ENCODE measurements around the gene CCDC110.

The CCDC110 gene

DNA sequence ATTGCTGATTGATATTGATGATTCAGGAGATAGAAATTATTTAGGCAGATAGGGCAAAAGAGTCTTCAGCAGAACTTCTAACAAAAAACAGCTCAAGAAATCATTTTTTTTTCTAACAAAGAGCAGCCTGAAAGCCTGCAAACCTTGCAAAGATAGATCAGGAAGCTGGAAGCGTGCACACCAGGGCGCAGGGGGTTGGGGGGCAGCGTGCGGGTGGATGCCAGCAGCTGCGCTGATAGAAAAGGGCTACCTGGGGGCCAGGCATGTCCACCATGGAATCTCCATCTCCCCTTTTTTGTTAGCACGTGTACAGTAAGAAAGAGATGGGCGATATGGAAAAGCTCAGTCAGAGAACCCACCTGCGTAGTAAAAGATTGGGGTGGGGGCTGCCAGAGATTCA is 1.7 kb upstream of the CCDC110 start:
- no peaks in the 10 kb centered on the region for H3K36me3 ChIP-seq (ENCODE audit: low read depth)
- ATAC-seq (ENCODE audit: low read depth) (no peak), DNase-seq (ENCODE audit: low spot score) (no peak)
- no peak overlapping the region for H3K4me3 ChIP-seq (ENCODE audit: severe bottlenecking)
- TF ChIP-seq, protein P1, sequence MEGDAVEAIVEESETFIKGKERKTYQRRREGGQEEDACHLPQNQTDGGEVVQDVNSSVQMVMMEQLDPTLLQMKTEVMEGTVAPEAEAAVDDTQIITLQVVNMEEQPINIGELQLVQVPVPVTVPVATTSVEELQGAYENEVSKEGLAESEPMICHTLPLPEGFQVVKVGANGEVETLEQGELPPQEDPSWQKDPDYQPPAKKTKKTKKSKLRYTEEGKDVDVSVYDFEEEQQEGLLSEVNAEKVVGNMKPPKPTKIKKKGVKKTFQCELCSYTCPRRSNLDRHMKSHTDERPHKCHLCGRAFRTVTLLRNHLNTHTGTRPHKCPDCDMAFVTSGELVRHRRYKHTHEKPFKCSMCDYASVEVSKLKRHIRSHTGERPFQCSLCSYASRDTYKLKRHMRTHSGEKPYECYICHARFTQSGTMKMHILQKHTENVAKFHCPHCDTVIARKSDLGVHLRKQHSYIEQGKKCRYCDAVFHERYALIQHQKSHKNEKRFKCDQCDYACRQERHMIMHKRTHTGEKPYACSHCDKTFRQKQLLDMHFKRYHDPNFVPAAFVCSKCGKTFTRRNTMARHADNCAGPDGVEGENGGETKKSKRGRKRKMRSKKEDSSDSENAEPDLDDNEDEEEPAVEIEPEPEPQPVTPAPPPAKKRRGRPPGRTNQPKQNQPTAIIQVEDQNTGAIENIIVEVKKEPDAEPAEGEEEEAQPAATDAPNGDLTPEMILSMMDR (IDR thresholded peaks at IDR 0.05; ENCODE audit: poor library complexity, severe bottlenecking) = no peak
- H3K27ac ChIP-seq (ENCODE audit: poor library complexity, severe bottlenecking) = no peak overlapping the region
- H3K4me1 ChIP-seq (ENCODE audit: insufficient read depth, poor library complexity, severe bottlenecking) = no peaks in the 10 kb centered on the region
- H3K27me3 ChIP-seq (ENCODE audit: insufficient read depth, poor library complexity, severe bottlenecking) = peaks cover 22% of the 10 kb centered on the region
- no peaks in the 10 kb centered on the region for H3K9me3 ChIP-seq (ENCODE audit: severe bottlenecking)

DNA sequence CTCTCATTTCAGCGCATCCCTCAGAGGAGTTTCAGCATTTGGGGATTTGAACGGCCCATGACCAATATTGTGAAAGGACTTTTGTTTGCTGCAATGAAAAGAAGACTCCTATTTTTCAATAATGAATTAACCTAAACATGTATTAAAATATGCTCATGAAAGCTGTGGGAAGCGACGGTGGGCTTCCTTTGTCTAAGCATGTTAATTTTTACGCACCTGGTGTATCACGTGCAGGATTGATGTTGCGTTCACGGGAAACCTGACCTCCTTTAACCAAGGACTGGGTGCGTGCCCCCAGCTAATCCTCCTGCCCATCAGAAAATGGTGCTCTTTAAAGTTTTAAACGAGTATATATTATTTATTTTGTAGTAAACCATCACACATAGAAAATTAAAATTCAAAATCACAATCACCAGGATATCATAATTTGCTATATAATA is 590 bp upstream of the CCDC110 start:
- no peaks in the 10 kb centered on the region for H3K4me1 ChIP-seq (ENCODE audit: insufficient read depth, poor library complexity, severe bottlenecking)
- H3K27ac ChIP-seq (ENCODE audit: poor library complexity, severe bottlenecking) = no peak overlapping the region
- TF ChIP-seq, protein P1 (IDR thresholded peaks at IDR 0.05; ENCODE audit: poor library complexity, severe bottlenecking) = no peak
- no peak for DNase-seq (ENCODE audit: low spot score)
- no peaks in the 10 kb centered on the region for H3K9me3 ChIP-seq (ENCODE audit: severe bottlenecking)
- ATAC-seq (ENCODE audit: low read depth) = no peak
- peak overlapping the region; percentile 72 for H3K4me3 ChIP-seq (ENCODE audit: severe bottlenecking)
- H3K36me3 ChIP-seq (ENCODE audit: low read depth) = no peaks in the 10 kb centered on the region
- peaks cover 22% of the 10 kb centered on the region for H3K27me3 ChIP-seq (ENCODE audit: insufficient read depth, poor library complexity, severe bottlenecking)

DNA sequence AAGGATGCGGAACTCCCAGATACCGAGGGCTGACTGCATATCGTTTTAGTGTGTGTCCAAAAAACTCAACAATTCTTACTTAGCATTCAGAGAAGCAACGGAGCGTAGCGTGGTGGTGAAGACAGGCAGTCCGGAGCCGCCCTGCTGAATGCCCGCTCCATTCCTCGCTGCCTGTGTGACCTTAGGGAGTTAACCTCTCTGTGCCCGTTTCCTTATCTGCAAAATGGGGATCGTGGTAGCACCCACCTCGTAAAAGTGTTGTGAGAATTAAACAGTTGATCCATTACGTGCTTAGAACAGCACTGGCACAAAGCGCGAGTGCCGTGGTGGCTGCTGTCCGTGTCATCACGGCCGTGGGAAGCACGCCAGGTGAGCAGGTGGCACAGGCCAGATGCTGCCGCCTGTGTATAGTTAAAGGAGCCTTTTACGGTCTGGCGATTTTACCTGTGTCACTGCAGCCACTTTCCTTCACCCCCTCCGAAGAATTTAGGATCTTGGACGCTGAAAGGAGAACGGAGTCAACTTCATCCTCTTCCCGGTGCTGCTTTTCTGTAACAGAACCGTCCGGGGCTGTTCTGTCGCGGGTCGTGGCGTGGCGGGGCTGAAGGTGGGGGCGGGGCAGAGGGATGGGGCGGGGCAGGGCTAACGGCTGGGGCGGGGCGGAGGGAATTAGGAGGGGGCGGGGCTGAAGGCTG is 885 bp downstream of the CCDC110 start:
- Histone ChIP-seq H3K27me3 (ENCODE audit: insufficient read depth, poor library complexity, severe bottlenecking) (peaks cover 22% of the 10 kb centered on the region), H3K4me3 (ENCODE audit: severe bottlenecking) (peak overlapping the region; percentile 34), H3K36me3 (ENCODE audit: low read depth) (no peaks in the 10 kb centered on the region), H3K27ac (ENCODE audit: poor library complexity, severe bottlenecking) (no peak overlapping the region), H3K4me1 (ENCODE audit: insufficient read depth, poor library complexity, severe bottlenecking) (no peaks in the 10 kb centered on the region), H3K9me3 (ENCODE audit: severe bottlenecking) (no peaks in the 10 kb centered on the region)
- peak; percentile 6; the same call in 1 of the 3 replicates for ATAC-seq (ENCODE audit: low read depth)
- TF ChIP-seq, protein P1 (IDR thresholded peaks at IDR 0.05; ENCODE audit: poor library complexity, severe bottlenecking) = no peak
- DNase-seq (ENCODE audit: low spot score) = no peak

DNA sequence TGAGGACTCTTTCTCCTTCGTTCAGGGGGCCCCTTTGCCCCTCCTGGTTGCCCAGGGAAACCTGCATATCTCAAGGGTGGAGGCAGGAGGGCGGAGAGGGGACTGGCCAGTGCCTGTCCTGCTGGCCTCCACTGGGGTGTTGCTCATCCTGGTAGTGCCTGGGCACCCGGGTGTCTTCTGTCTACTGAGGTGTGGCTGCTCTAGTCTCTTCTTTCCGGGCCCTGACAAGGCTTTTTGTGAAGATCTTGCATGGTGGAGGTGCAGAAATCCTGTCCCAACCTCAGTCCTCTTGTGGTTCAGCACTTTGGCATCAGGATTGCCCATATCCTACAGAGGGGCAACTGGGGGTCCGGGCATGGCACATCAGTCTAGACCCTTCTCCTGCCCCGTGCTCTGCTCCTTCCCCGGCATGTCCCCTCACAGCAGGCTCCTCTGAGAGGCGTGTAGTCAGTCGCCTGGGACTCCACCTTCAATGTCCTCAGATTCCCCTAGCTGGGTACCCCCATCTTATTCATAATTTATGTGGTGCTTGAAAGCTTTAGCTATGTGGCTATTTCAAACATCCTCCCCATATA is 1.9 kb downstream of the CCDC110 start:
- H3K27me3 ChIP-seq (ENCODE audit: insufficient read depth, poor library complexity, severe bottlenecking) = peaks cover 22% of the 10 kb centered on the region
- no peak overlapping the region for H3K27ac ChIP-seq (ENCODE audit: poor library complexity, severe bottlenecking)
- no peaks in the 10 kb centered on the region for H3K36me3 ChIP-seq (ENCODE audit: low read depth)
- no peaks in the 10 kb centered on the region for H3K4me1 ChIP-seq (ENCODE audit: insufficient read depth, poor library complexity, severe bottlenecking)
- ATAC-seq (ENCODE audit: low read depth) = no peak
- DNase-seq (ENCODE audit: low spot score) = no peak
- H3K9me3 ChIP-seq (ENCODE audit: severe bottlenecking) = no peaks in the 10 kb centered on the region
- TF ChIP-seq, protein P1 (IDR thresholded peaks at IDR 0.05; ENCODE audit: poor library complexity, severe bottlenecking) = no peak
- H3K4me3 ChIP-seq (ENCODE audit: severe bottlenecking) = no peak overlapping the region

DNA sequence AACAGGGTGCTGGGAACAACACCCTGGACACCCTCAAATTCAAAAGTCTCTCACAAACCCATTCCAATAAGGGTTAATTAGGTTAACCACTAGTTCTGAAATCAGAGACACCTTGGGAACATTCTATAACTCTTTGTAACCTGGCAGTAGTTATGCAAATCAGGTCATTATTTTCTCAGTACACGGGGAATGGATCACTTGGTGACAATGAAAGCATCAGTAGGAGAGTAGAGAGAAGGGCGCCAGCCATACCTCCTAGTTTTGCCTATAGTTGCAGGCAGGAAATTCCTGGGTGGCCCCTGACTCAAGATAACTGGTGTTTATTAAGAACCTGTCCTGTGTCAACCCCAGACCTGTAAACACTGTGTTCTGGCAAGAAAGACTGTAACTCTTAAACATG is 2.5 kb downstream of the CCDC110 start:
- ATAC-seq (ENCODE audit: low read depth) = no peak
- H3K27me3 ChIP-seq (ENCODE audit: insufficient read depth, poor library complexity, severe bottlenecking) = peaks cover 22% of the 10 kb centered on the region
- TF ChIP-seq, protein P1 (IDR thresholded peaks at IDR 0.05; ENCODE audit: poor library complexity, severe bottlenecking) = no peak

More for the DNA sequence above, 2.5 kb downstream of the CCDC110 start:
- Histone ChIP-seq H3K4me3 (ENCODE audit: severe bottlenecking) (no peak overlapping the region), H3K27ac (ENCODE audit: poor library complexity, severe bottlenecking) (no peak overlapping the region), H3K36me3 (ENCODE audit: low read depth) (no peaks in the 10 kb centered on the region), H3K9me3 (ENCODE audit: severe bottlenecking) (no peaks in the 10 kb centered on the region), H3K4me1 (ENCODE audit: insufficient read depth, poor library complexity, severe bottlenecking) (no peaks in the 10 kb centered on the region)
- no peak for DNase-seq (ENCODE audit: low spot score)
